HG02973 (cell line): ENCODE results near the gene RNU2-63P.
"Not testable (repeated sequence)": the region's sequence is repeated elsewhere in the genome, so short reads cannot be mapped to it uniquely, and the experiment has no call there.

Experiments
- ATAC-seq: cut with Tn5 transposase; IDR thresholded peaks from one replicate; pipeline ENCODE4 v1.9.1; 2021; ENCODE audit warnings: moderate library complexity; ENCODE audit not compliant: unreplicated experiment

Gene RNU2-63P

DNA sequence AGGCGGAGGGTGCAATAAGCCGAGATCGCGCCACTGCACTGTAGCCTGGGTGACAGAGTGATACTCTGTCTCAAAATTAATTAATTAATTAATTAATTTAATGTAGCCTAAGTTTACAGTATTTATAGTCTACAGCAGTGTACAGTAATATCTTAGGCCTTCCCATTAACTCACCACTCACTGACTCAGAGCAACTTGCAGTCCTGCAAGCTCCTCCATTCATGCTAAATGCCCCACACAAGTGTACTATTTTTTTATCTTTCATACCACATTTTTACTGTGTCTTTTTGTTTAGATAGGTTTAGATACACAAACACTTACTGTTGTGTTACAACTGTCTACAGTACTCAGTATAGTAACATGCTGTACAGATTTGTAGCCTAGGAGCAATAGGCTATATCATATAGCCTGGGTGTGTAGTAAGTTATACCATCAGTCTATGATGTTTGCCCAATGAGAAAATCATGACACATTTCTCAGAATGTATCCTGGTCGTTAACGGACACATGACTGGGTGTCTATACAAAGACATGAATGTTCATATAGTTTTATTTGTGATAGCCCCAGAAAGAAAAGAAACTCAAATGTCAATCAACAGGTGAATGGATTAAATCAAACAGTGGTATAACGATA, 15.8 kb upstream of the RNU2-63P start:
- no peak for ATAC-seq

DNA sequence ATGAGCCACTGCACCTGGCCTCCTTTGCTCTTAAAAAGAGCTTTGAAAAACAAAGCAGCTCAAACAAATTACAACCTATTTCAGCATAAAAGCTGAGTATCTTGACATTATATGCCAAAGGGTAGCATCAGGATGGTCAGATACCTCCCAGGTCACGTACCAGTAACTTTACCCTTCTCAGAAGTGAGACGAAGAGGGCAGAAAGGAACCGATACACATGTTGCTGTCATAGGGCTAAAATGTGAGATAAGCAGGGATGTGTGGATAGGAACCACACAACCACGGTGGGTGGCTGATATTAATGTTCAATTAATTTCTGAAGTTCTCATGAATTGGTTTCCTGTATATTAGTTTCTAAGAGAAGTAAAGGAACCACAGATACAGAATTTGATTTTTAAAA, 12.6 kb upstream of the RNU2-63P start:
- ATAC-seq = no peak

DNA sequence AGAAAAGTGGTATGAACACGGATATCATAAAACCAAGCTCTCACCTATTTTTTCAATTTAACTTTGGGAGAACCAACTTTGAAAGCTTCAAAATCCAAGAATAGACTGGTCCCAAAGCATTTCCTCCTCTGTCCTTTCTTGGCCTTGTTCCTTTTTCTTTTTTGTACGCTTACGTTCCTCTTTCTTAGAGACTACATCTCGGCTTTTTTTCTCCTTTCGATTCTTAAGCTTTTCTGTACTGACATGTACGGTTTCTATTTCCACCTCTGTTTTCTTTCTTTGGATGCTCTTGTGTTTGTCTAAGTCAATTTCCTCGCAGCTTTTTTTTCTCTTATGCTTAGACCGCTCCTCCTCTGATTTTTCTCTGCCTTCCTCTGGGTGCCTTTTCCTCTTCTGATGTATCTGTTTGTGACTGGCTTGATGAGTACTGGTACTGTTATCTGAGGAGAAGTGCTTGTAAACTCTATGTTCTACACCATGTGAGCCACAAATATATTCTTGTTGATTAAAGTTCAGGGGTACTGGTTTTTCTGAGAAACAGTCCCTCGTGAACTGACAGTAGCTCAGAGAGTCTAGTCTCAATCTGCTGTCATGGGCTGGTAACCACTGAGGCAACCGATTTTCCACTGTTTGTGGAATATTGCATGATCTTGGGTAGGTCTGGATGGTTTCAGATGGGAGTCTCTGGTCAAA, 11.5 kb upstream of the RNU2-63P start:
- no peak for ATAC-seq

DNA sequence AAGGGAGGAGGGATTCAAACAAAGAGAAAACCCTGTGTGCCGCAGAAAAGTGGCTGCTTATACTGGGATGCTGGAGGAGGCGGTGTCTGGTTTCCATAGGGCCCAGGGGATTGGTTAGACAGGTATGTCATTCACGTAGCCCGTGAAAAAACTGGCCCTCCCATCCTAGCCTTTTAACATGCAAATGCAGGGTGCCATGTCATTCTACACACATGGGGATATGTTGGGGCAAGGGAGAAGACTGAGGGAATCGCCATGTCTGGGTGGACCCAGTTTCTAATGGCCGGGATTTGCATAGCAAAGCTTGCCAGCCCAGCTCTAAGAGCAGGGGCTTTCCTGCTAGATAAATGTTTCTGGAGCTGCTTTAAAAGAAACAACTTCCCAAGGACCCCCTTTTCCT, 8.2 kb upstream of the RNU2-63P start:
- no peak for ATAC-seq

DNA sequence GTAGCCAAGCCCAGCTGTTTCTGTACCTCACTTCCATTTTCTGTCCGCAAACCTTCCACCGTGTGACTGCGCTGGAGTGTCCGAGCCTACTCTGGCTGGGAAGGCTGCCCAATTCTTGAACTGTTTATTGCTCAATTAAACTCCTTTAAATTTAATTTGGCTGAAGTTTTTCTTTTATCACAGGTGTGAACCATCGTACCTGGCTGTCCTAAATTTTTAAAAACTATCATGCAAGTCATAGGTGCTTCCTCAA, 6.2 kb upstream of the RNU2-63P start:
- ATAC-seq = no peak

DNA sequence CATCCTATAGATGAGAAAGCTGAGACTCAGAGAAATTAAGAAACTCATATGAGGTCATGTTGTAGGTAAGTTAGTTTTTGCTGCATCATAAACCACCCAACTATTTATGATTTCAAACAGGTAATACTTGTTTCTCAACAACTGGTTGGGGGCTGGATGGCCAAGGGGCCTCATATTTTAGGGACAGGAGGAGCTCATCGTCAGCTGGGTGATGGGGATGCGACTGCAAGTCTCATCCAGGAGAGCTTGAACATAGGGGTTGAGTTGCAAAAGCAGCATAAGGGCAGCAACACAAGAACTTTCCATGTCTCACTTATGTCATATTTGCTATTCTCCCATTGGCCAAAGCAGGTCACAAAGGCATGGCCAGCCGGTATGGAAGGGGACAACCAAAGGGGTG, 3.6 kb upstream of the RNU2-63P start:
- ATAC-seq = no peak

DNA sequence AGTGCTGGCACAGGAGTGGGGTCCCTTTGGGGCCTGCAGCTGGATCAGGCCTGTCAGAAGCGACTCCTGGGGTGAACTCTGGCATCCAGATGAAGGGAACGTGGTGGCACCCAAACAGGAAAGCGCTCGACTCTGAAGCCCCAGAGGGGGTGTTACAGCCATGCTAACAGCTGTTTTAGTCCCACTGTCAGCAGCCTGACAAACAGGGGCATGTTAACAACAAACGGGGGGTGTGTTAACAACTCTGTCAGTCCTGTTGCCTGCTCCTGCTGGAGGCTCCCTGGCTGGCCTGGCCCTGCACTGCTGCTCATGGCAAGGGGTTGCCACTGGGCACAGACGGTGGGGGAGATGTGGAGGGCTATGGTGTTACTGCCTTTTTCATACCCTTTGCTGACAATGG, 2.6 kb upstream of the RNU2-63P start:
- no peak for ATAC-seq

DNA sequence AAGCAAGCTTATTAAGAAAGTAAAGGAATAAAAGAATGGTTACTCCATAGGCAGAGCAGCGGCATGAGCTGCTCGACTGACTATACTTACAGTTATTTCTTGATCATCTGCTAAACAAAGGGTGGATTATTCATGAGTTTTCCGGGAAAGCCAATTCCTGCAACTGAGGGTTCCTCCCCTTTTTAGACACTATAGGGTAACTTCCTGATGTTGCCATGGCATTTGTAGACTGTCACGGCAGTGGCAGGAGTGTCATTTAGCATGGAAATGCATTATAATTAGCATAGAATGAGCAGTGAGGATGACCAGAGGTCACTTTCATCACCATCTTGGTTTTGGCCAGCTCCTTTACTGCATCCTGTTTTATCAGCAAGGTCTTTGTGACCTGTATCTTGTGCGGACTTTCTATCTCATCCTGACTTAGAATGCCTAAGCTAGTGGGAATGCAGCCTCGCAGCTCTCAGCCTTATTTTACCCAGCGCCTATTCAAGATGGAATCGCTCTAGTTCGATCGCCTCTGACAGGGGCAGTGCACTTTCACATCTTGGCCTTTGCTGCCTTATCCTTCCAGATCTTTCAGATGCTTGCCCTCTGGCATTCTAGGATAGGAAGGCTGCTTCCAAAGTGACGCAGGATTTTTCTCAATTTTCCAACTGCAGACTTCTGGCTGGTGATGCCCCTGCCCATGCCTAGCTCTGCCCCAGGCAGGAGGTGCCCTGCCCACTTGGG, 1.9 kb upstream of the RNU2-63P start:
- ATAC-seq = not testable (repeated sequence)

DNA sequence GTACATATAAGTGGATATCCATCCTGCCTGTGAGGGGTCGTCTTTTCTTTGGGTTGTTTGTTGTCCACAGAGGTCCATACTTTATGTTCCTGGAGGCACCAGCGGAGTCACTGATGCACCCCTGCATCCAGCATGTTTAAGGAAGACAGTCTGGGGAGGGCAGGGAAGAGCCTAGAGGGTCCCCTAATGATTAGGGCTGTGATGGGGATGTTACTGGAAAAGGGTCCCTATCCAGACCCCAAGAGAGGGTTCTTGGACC, 1.4 kb upstream of the RNU2-63P start:
- not testable (repeated sequence) for ATAC-seq

DNA sequence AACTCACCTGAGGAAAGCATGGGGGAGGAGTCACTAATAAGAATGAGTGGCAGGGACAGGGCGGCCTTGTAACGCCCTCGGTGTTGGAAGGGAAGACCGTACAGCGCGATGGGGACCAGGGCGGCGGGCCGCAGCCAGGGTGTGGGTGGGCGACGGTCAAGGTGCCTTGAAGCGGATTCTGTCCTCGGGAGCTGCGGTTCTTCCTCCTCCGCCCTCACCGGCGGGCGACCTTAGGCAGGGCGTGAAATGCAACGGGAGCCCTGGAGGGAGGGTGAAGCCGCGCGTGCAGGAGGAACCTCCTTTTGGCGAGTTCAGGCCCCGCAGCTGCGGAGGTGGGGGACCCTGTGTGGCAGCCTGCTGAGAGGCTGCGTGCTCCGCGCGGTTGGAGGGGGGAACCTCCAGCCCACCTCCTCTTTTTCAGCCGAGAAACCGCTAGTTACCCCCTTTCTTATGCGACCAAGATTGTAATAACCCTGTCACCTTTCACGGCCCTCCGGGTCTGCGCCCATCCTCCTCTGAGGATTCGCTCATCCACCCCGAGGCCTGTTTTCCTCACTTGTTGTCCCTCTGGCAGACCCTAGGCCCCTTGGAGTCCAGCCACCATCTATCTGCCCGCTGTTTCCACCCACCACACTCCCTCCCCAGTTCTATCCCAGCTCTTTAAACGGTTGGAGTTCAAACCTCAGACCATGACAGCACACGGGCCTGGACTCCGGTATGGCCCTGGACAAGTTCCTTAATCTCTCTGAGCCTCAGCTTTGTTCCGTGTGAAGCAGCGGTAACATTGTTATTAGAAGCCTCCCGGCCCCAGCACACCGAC, 823 bp upstream of the RNU2-63P start:
- peak; percentile 42 for ATAC-seq

DNA sequence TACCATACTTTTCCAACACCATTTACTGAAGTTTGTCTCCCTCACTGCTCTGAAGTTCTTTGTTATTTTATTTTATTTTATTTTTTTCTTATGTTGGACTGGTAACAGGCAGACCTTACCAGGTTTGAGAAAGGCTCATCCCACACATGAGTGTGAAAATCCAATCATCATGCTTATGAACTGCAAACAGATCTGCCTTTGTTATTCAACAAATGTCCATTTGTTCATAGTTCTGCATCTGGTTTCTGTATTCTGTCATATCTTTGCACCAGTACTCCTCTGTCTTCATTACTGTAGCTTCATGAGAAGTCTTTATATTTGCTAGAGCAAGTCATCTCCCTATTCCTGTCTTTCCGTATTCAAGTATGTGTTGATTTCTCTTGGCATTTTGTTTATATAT, 5.3 kb downstream of the RNU2-63P start:
- ATAC-seq = no peak

DNA sequence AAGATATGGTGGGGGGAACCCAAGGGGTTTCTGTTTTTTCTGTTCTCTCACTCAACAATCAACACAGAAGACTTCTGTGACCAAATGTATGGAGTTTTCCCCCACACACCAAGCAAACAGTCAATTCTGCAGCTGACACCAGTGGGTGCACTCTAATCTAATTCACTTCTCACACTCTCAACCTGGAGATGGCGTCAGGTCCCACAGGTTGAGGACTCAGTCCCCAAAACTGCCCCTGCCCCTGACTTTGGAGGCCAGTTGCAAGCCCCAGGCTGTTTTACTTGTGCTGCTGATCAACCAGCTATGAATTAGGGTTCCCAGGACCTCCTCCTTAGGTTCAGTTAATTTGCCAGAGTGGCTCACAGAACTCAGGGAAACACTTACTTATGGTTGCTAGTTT, 6.2 kb downstream of the RNU2-63P start:
- ATAC-seq = no peak

DNA sequence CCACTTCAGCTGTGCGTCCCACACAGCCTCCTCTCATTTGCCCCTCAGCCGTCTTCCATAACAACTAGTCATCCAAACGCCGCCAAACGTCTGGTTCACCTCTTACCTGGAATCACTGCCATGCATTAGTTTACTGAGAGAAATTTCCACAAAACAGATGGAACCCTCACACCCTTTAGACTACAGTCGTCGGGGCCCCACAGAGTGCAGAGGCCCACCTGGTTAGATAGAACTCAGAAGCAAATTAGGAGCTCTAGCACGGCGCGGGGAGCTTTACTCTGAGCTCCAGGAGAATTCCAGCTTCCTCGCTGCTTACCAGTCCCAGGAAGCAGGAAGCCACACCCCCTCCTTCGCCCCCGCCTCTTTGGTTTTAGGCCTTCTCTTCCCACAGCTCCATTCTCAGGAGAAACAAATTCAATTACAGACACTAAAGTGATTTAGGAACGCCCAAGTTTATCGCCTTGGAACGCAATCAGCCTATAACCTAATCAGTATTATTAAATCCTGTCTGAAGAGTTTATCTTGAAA, 9.4 kb downstream of the RNU2-63P start:
- ATAC-seq = no peak

DNA sequence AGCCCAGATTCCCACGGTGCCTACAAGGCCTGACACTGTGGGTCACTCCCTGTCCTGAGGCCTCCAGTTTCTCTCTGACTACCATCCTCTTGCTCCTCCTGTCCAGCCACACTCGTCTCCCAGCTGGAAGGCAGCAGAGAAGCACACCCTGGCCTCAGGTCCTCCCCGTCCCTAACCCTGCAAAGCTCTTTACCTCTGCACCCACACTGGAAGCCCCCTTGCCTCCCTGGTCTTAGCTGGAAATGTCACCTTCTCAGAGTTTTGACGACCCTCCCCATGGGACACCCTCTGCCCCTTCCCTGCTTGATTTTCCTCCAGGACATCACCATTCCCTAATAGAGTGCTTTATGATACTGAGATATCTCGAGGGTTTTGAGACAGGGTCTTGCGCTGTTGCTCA, 10.6 kb downstream of the RNU2-63P start:
- ATAC-seq = no peak

DNA sequence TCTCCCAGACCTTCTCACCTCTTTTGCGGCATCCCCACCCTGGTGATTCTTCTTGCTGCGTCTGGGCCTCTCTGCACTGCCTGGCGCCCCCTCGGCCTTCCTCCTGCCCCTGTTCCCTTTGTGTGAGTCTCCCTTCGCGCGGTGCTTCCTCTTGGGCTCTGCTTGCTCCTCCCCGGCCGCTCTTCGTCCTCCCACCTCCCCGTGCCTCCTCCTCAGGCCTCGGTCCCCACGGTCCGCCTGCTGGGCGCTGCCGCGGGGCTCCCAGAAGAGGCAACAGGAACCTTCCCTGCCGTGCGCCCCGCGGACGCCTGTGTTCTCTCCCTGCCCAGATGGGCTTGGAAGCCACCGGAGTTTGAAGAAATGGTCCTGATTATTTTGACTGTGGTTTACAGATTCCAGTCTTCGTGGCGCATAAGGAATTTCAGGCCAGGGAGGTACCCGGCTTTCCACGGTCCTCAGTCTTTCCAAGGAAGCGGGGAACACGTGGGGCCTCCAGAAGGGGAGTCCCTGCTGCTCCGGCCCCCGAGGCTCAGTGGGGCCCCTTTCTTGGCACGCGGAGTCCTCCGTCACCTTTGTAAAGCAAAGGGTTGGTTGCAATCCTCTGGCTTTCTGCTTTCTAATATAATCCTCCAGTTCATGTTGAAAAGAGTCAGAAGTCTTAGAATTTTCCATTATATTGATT, 13.1 kb downstream of the RNU2-63P start:
- no peak for ATAC-seq

DNA sequence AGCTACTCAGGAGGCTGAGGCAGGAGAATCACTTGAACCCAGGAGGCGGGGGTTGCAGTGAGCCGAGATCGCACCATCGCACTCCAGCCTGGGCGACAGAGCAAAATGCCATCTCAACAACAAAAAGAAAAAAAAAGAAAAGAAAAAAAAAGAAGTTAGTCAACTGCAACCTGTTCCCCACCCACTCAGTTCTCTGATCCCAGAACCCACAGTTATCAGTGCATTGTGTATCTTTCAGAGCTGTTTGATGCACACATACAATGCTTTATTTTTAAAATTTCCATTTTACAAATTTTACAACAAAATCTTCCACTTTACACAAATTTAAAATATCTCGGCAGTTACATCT, 14.0 kb downstream of the RNU2-63P start:
- no peak for ATAC-seq

DNA sequence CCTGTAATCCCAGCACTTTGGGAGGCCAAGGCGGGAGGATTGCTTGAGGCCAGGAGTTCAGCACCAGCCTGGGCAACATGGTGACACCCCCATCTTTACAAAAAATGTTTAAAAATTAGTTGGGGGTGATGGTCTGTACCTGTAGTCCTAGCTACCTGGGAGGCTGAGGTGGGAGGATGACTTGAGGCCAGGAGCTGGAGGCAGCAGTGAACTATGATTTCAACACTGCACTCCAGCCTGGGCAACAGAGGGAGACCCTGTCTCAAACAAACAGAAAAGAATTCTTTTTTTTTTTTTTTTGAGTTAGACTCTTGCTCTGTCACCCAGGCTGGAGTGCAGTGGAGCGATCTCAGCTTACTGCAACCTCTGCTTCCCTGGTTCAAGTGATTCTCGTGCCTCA, 15.9 kb downstream of the RNU2-63P start:
- not testable (repeated sequence) for ATAC-seq

DNA sequence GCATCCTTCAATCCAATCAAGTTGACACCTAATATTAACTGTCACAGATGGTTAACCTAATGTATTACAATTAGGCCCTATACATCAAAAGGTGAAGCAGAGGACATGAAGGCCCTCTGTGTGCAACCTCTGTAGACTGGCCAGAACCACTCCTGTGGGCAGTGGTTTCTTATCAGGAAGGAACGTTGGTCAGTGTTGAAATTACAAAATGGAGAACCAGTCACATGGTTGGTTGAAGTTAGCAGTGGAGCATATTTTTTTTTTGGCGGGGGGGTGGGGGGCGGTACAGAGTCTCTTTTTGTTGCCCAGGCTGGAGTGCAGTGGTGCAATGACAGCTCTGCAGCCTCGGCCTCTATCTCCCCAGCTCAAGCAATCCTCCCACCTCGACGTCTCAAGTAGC, 19.8 kb downstream of the RNU2-63P start:
- ATAC-seq = no peak

DNA sequence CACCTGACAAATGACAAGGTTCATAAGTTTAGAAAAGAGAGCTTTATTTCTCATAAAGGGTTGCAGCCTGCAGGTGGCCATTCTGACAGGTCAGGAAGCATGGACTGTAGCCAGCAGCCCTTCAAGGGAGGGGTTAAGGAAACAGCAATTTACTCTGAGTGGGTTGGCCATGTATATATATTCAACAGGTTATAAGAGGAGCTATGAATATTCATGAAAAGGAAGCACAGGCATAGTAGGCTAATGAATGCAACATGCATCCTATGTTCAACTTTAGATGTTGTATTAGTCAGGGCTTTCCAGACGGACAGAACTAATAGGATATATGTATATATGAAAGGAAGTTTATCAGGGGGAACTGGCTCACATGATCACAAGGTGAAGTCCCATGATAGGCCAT, 20.6 kb downstream of the RNU2-63P start:
- ATAC-seq = no peak

DNA sequence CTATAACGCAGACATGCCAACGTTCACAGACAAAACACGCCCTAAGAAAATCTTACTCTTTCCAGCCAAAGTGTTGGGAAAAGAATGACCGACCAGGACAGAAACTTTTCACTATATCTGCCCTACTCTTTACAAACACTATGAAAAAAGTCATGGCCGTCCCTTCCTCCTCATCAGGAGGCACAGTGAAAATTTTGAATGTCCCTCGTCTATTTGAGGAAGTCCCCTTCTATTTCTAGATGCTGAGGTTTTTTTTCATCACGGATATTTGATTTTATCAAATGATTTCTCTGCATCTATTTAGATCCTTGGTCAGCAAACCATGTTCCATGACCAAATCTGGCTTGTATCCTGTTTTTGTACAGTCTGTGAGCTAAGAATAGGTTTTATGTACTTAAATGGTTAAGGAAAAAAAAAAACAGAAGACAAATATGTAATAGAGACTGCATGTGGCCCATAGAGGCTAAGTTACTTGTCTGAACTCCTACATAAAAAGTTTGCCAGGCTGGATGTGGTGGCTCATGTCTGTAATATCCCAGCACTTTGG, 22.0 kb downstream of the RNU2-63P start:
- ATAC-seq = not testable (repeated sequence)

DNA sequence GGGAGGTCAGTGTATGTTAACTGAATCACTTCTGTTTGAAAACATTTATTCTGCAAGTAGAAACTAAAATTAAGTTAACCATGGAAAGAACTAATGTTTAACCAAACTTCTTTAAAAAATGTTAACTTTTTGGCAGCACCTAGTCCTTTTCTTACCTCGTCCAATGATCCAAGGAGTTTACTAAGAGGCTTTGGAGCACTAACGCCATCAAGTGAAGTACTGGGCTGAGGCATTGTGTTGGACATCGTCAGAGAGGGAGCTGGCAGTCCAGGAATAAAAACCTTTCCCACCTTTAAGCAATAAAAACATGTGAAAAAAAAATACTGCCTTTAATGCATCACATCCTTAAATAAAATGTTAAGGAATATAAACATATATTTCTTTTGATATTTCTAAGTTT, 23.8 kb downstream of the RNU2-63P start:
- not testable (repeated sequence) for ATAC-seq
